ENCODE measurements around the gene C1orf50. TPM values are rescaled to one million over a fixed set of nuclear protein-coding genes. Genes with fewer than 3 reads are reported as not detected.

Gene C1orf50
- total RNA-seq, 1 experiment from 2014 or later, result 4.2 TPM

- DNase-seq (ENCODE audit: low read depth), result no peak
Observed at GRCh38 chr1:42758641-42759040, 8.4 kb upstream of the C1orf50 start.

GRCh38 chr1:42759114-42759513 lies 7.9 kb upstream of the C1orf50 start:
- DNase-seq (ENCODE audit: low read depth), result no peak

GRCh38 chr1:42761567-42761966 lies 5.5 kb upstream of the C1orf50 start:
- DNase-seq (ENCODE audit: low read depth), result no peak

- DNase-seq (ENCODE audit: low read depth), result no peak
Observed at GRCh38 chr1:42762269-42762668, 4.8 kb upstream of the C1orf50 start.

GRCh38 chr1:42765269-42765668 lies 1.8 kb upstream of the C1orf50 start:
- DNase-seq (ENCODE audit: low read depth), result no peak

GRCh38 chr1:42765832-42766740 lies 963 bp upstream of the C1orf50 start:
- DNase-seq (ENCODE audit: low read depth), result peak; percentile 84

GRCh38 chr1:42767510-42768000 lies 506 bp downstream of the C1orf50 start:
- no peak for DNase-seq (ENCODE audit: low read depth)

- DNase-seq (ENCODE audit: low read depth), result no peak
Observed at GRCh38 chr1:42768172-42768571, 1.1 kb downstream of the C1orf50 start.

GRCh38 chr1:42769811-42770210 lies 2.8 kb downstream of the C1orf50 start:
- DNase-seq (ENCODE audit: low read depth), result no peak

- no peak for DNase-seq (ENCODE audit: low read depth)
Observed at GRCh38 chr1:42773420-42773819, 6.4 kb downstream of the C1orf50 start.

- no peak for DNase-seq (ENCODE audit: low read depth)
Observed at GRCh38 chr1:42774928-42775526, 8.0 kb downstream of the C1orf50 start.

GRCh38 chr1:42776502-42776901 lies 9.5 kb downstream of the C1orf50 start:
- DNase-seq (ENCODE audit: low read depth), result no peak

GRCh38 chr1:42777852-42778251 lies 10.8 kb downstream of the C1orf50 start:
- DNase-seq (ENCODE audit: low read depth), result peak; percentile 25

GRCh38 chr1:42779725-42780124 lies 12.7 kb downstream of the C1orf50 start:
- DNase-seq (ENCODE audit: low read depth), result no peak

- no peak for DNase-seq (ENCODE audit: low read depth)
Observed at GRCh38 chr1:42780176-42780575, 13.1 kb downstream of the C1orf50 start.

- DNase-seq (ENCODE audit: low read depth), result no peak
Observed at GRCh38 chr1:42783092-42783491, 16.0 kb downstream of the C1orf50 start.

GRCh38 chr1:42784547-42784945 lies 17.5 kb downstream of the C1orf50 start:
- no peak for DNase-seq (ENCODE audit: low read depth)

GRCh38 chr1:42784946-42785693 lies 18.1 kb downstream of the C1orf50 start, which contains the start of gene TMEM269:
TMEM269 (plus strand) TSS chr1:42784991; CDS start chr1:42789894, 4,903 bp downstream.
- DNase-seq (ENCODE audit: low read depth), result no peak

GRCh38 chr1:42786097-42786496 lies 19.0 kb downstream of the C1orf50 start:
- no peak for DNase-seq (ENCODE audit: low read depth)

- DNase-seq (ENCODE audit: low read depth), result no peak
Observed at GRCh38 chr1:42788021-42788420, 21.0 kb downstream of the C1orf50 start.

- peak; percentile 30 for DNase-seq (ENCODE audit: low read depth)
Observed at GRCh38 chr1:42793824-42794223, 26.8 kb downstream of the C1orf50 start.

GRCh38 chr1:42797414-42797813 lies 30.4 kb downstream of the C1orf50 start:
- DNase-seq (ENCODE audit: low read depth), result no peak

Data from LHCN-M2 (cell line).